OCI-LY7 (cell line): ENCODE data around the gene DISP2.

Source experiments
- EZH2phosphoT487 ChIP-seq: fragments of 200-600 bp; sonication (generic); IDR thresholded peaks from 2 replicates; pipeline ENCODE4 v1.6.1; 2018; ENCODE audit warnings: low read depth, borderline replicate concordance, mild to moderate bottlenecking, mixed run types, antibody characterized with exemption, low read length, moderate library complexity, mixed read lengths
- TF ChIP-seq, protein P1 (sequence below): fragments of 200-600 bp; sonication (generic); conservative IDR thresholded peaks from 2 replicates; pipeline ENCODE4 v1.5.1; 2014; ENCODE audit warnings: mild to moderate bottlenecking, antibody characterized with exemption, low read length, moderate library complexity, mixed read lengths

DNA sequence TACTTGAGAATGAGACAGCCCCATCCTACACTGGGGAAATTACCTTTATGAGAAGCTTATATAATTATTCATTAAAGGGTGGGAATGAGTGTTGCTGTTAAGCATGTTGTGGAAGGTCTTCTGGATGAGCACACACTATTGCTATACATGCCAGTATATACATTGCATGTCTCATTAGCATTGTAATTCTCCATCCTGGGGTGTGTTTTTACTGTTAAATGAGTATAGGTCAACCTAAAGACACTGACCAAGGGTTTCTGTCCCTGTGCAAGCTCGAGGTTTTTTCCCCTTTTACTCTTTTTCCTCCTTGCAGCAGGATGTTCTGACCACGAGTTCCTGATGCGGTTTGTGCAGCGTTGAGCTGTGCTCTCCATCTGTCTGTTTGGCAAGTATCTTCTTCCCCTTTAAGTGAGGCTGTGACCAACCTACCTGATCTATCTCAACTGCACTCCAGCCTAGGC lies 40.4 kb downstream of the DISP2 start:
- TF ChIP-seq, protein P1, sequence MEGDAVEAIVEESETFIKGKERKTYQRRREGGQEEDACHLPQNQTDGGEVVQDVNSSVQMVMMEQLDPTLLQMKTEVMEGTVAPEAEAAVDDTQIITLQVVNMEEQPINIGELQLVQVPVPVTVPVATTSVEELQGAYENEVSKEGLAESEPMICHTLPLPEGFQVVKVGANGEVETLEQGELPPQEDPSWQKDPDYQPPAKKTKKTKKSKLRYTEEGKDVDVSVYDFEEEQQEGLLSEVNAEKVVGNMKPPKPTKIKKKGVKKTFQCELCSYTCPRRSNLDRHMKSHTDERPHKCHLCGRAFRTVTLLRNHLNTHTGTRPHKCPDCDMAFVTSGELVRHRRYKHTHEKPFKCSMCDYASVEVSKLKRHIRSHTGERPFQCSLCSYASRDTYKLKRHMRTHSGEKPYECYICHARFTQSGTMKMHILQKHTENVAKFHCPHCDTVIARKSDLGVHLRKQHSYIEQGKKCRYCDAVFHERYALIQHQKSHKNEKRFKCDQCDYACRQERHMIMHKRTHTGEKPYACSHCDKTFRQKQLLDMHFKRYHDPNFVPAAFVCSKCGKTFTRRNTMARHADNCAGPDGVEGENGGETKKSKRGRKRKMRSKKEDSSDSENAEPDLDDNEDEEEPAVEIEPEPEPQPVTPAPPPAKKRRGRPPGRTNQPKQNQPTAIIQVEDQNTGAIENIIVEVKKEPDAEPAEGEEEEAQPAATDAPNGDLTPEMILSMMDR, result no peak
- no peak for TF ChIP-seq EZH2phosphoT487
